Measurements from ENCODE around the gene SLC44A4.

- TF ChIP-seq FOXK2 (IDR thresholded peaks at IDR 0.05) (no peak), TARDBP (IDR thresholded peaks at IDR 0.05) (no peak), PKNOX1 (IDR thresholded peaks at IDR 0.05) (no peak), SUZ12 (IDR thresholded peaks at IDR 0.05) (no peak), L3MBTL2 (conservative IDR thresholded peaks at IDR 0.05) (no peak), NFRKB (IDR thresholded peaks at IDR 0.05) (no peak), ARNT (IDR thresholded peaks at IDR 0.05) (no peak), FOXA1 (IDR thresholded peaks at IDR 0.05) (no peak), FOXM1 (IDR thresholded peaks at IDR 0.05; ENCODE audit: borderline replicate concordance) (no peak), HDGF (IDR thresholded peaks at IDR 0.05; ENCODE audit: borderline replicate concordance) (no peak), ZNF384 (IDR thresholded peaks at IDR 0.05) (no peak), SP1 (IDR thresholded peaks at IDR 0.05) (no peak), LEF1 (IDR thresholded peaks at IDR 0.05; ENCODE audit: borderline replicate concordance) (no peak)
Measured at GRCh38 chr6:31858707-31859106, 20.1 kb downstream of the SLC44A4 start.

Measured in HEK293T (cell line).